IMR-90 (cell line): Measurements from ENCODE around the gene OR13C2. TPM values are rescaled to one million over a fixed set of nuclear protein-coding genes. Genes with fewer than 3 reads are reported as not detected.

Source experiments
- ATAC-seq: fragments of 200-7000 bp; cut with Tn5 transposase; 2 replicates; pipeline ENCODE4 v1.9.1; 2020; ENCODE audit warnings: low read depth, mild to moderate bottlenecking, moderate library complexity
- BruUV-seq: library from RNA; stranded (reverse); fragments of 400-500 nt; replicated peaks from 2 replicates; lab custom pipeline; 2021; lab: Mats Ljungman, UMichigan
- CTCF ChIA-PET: fragments of 300-600 bp; formaldehyde crosslinking; extraction: SDS; loops from one replicate; lab custom pipeline; 2021; ENCODE audit warnings: antibody characterized with exemption; lab: Yijun Ruan, JAX
- POLR2A ChIA-PET: fragments of 300-600 bp; sonication (Branson Sonifier 250); formaldehyde crosslinking; loops from one replicate; lab custom pipeline; 2022; ENCODE audit warnings: antibody characterized with exemption; ENCODE audit not compliant: unreplicated experiment; lab: Charles Lee
- DNase-seq: peaks from one replicate; pipeline ENCODE4 v3.0.0; 2013
- H2AFZ ChIP-seq: replicated peaks from 2 replicates; pipeline ENCODE3; 2013; ENCODE audit warnings: low read length, mild to moderate bottlenecking; ENCODE audit not compliant: poor library complexity
- H2AK5ac ChIP-seq: 2 replicates; pipeline ENCODE4 v1.6.1; 2013; ENCODE audit warnings: low read depth, low read length, inconsistent platforms
- H2AK9ac ChIP-seq: replicated peaks from 2 replicates; pipeline ENCODE3; 2013; ENCODE audit warnings: mild to moderate bottlenecking, low read depth, low read length, moderate library complexity; ENCODE audit not compliant: poor library complexity
- H2BK120ac ChIP-seq: 2 replicates; pipeline ENCODE4 v1.6.1; 2013; ENCODE audit warnings: low read depth, low read length, inconsistent platforms
- H2BK15ac ChIP-seq: 3 replicates; pipeline ENCODE4 v1.6.1; 2013; ENCODE audit warnings: low read depth, low read length, inconsistent platforms
- H2BK20ac ChIP-seq: 2 replicates; pipeline ENCODE4 v1.6.1; 2013; ENCODE audit warnings: low read depth, mild to moderate bottlenecking, inconsistent platforms, low read length, moderate library complexity
- H2BK5ac ChIP-seq: 2 replicates; pipeline ENCODE4 v1.6.1; 2013; ENCODE audit warnings: mild to moderate bottlenecking, low read depth, low read length, inconsistent platforms; ENCODE audit not compliant: poor library complexity, severe bottlenecking
- H3K14ac ChIP-seq: replicated peaks from 2 replicates; pipeline ENCODE4 v1.6.1; 2013; ENCODE audit warnings: low read depth, low read length, inconsistent platforms
- H3K18ac ChIP-seq: 2 replicates; pipeline ENCODE4 v1.6.1; 2013; ENCODE audit warnings: low read depth, low read length, control low read depth
- H3K23ac ChIP-seq: 2 replicates; pipeline ENCODE4 v1.6.1; 2013; ENCODE audit warnings: low read depth, low read length, inconsistent platforms
- H3K27ac ChIP-seq: 2 replicates; pipeline ENCODE4 v1.5.1; 2013; ENCODE audit warnings: mild to moderate bottlenecking, control low read depth, low read length; ENCODE audit not compliant: insufficient read depth
- H3K27me3 ChIP-seq: 2 replicates; pipeline ENCODE4 v1.6.1; 2013; ENCODE audit warnings: low read length; ENCODE audit not compliant: control insufficient read depth, insufficient read depth
- H3K36me3 ChIP-seq: 2 replicates; pipeline ENCODE4 v1.6.1; 2013; ENCODE audit warnings: low read length, mixed read lengths; ENCODE audit not compliant: control insufficient read depth, insufficient read depth
- H3K4ac ChIP-seq: 2 replicates; pipeline ENCODE4 v1.6.1; 2013; ENCODE audit warnings: low read depth, low read length, inconsistent platforms
- H3K4me1 ChIP-seq: 2 replicates; pipeline ENCODE4 v1.6.1; 2013; ENCODE audit warnings: low read length, mixed read lengths; ENCODE audit not compliant: control insufficient read depth, insufficient read depth
- H3K4me2 ChIP-seq: 2 replicates; pipeline ENCODE4 v1.6.1; 2013; ENCODE audit warnings: low read depth, mild to moderate bottlenecking, control low read depth, low read length, moderate library complexity
- H3K4me3 ChIP-seq: 2 replicates; pipeline ENCODE4 v1.5.1; 2013; ENCODE audit warnings: low read depth, mild to moderate bottlenecking, control low read depth, low read length, moderate library complexity; ENCODE audit not compliant: insufficient read depth
- H3K56ac ChIP-seq: 2 replicates; pipeline ENCODE4 v1.6.1; 2013; ENCODE audit warnings: low read length, inconsistent platforms; ENCODE audit not compliant: insufficient read depth; ENCODE audit errors: extremely low read depth
- H3K79me1 ChIP-seq, 2 experiments: 2 replicates each; pipeline ENCODE4 v1.6.1; 2013; ENCODE audit warnings: low read length in 2 of 2, inconsistent platforms in 1 of 2, low read depth in 1 of 2
- H3K9ac ChIP-seq: 2 replicates; pipeline ENCODE4 v1.6.1; 2013; ENCODE audit warnings: low read depth, low read length, control low read depth
- H3K9me1 ChIP-seq: 2 replicates; pipeline ENCODE4 v1.6.1; 2013; ENCODE audit warnings: low read length, inconsistent platforms; ENCODE audit not compliant: insufficient read depth
- H3K9me3 ChIP-seq: 2 replicates; pipeline ENCODE4 v1.6.1; 2013; ENCODE audit warnings: low read length; ENCODE audit not compliant: control insufficient read depth, insufficient read depth
- H4K20me1 ChIP-seq: 2 replicates; pipeline ENCODE4 v1.6.1; 2013; ENCODE audit warnings: low read length, inconsistent platforms; ENCODE audit not compliant: insufficient read depth
- H4K5ac ChIP-seq: 2 replicates; pipeline ENCODE4 v1.6.1; 2013; ENCODE audit warnings: mild to moderate bottlenecking, low read depth, low read length, control low read depth
- H4K8ac ChIP-seq, 2 experiments: 2 replicates each; pipeline ENCODE4 v1.6.1; 2013; ENCODE audit warnings: low read depth in 2 of 2, low read length in 2 of 2, control low read depth in 1 of 2, inconsistent platforms in 1 of 2
- H4K91ac ChIP-seq: 2 replicates; pipeline ENCODE4 v1.6.1; 2013; ENCODE audit warnings: low read depth, low read length, inconsistent platforms; ENCODE audit not compliant: insufficient read depth
- CEBPB ChIP-seq: IDR thresholded peaks from 2 replicates; pipeline ENCODE4 v1.6.1; 2012; ENCODE audit warnings: low read depth, low read length, improper control_type of control experiment
- CTCF ChIP-seq: conservative IDR thresholded peaks from 2 replicates; pipeline ENCODE4 v1.5.1; 2012; ENCODE audit warnings: mild to moderate bottlenecking, low read depth, low read length, improper control_type of control experiment
- FOS ChIP-seq: fragments of 150-350 bp; IDR thresholded peaks from 2 replicates; pipeline ENCODE4 v1.6.1; 2016; ENCODE audit warnings: low read depth, low read length
- MAZ ChIP-seq: IDR thresholded peaks from 2 replicates; pipeline ENCODE4 v1.6.1; 2012; ENCODE audit warnings: low read depth, mild to moderate bottlenecking, low read length, improper control_type of control experiment, moderate library complexity, borderline replicate concordance
- MXI1 ChIP-seq: IDR thresholded peaks from 2 replicates; pipeline ENCODE4 v1.6.1; 2012; ENCODE audit warnings: low read depth, mild to moderate bottlenecking, low read length, moderate library complexity, borderline replicate concordance
- RFX5 ChIP-seq: IDR thresholded peaks from 2 replicates; pipeline ENCODE4 v1.8.0; 2012; ENCODE audit warnings: low read depth, mild to moderate bottlenecking, low read length, moderate library complexity
- SMC3 ChIP-seq: fragments of 150-350 bp; IDR thresholded peaks from 2 replicates; pipeline ENCODE4 v1.6.1; 2016; ENCODE audit warnings: low read depth, mild to moderate bottlenecking, antibody characterized with exemption, low read length, moderate library complexity
- WGBS, 2 experiments: methylation state at CpG; one replicate each; pipeline versions ENCODE4 v1.1.5 to v1.1.7; 2013; ENCODE audit warnings: missing lambda C conversion rate in 2 of 2; ENCODE audit not compliant: insufficient read length in 1 of 2; ENCODE audit errors: extremely low coverage in 2 of 2; 5-methylcytosine and 5-hydroxymethylcytosine counted together
- dilution Hi-C: fragments of 300-500 bp; cut with HindIII; formaldehyde crosslinking; loops from one replicate; pipeline ENCODE4 v1.14.3; 2018; ENCODE audit warnings: low sequenced_read_pairs; ENCODE audit not compliant: unreplicated experiment
- in situ Hi-C: fragments of 300-500 bp; cut with MboI; formaldehyde crosslinking; loops from 3 replicates; pipeline ENCODE4 v1.14.3; 2019; ENCODE audit warnings: low sequenced_read_pairs, inconsistent platforms, mixed read lengths
- intact Hi-C: fragments of 100-400 bp; cut with micrococcal nuclease; formaldehyde crosslinking; loops from 2 replicates; pipeline ENCODE4 v1.10.0; 2022
- polyA plus RNA-seq, 3 experiments: library from polyadenylated mRNA; depleted of rRNA; stranded (reverse); fragments of >200 nt; gene quantifications; 2 replicates each; pipeline ENCODE4 v1.2.3, GENCODE V29; 2012; ENCODE audit warnings: low replicate concordance in 1 of 3
- total RNA-seq: library from RNA; depleted of rRNA; stranded (reverse); fragments of >200 nt; gene quantifications from 2 replicates; pipeline ENCODE4 v1.2.3, GENCODE V29; 2012

Gene OR13C2
- total and polyA plus RNA-seq, 2 of the 4 experiments (the other 2 are of a cell fraction), result not detected

GRCh38 chr9:104606152-104606551 lies 725 bp upstream of the OR13C2 start:
- Histone ChIP-seq H3K18ac (no peak overlapping the region), H3K9ac (no peak overlapping the region), H2BK120ac (no peak overlapping the region), H3K4me1 (no peaks in the 10 kb centered on the region), H3K9me1 (no peaks in the 10 kb centered on the region), H3K56ac (no peak overlapping the region), H2AK9ac (no peak overlapping the region), H3K4me3 (no peak overlapping the region), H3K36me3 (no peaks in the 10 kb centered on the region), H3K23ac (no peak overlapping the region), H4K20me1 (no peaks in the 10 kb centered on the region), H4K5ac (no peak overlapping the region), H3K79me1 (no peaks in the 10 kb centered on the region), H3K14ac (no peak overlapping the region), H2BK5ac (no peak overlapping the region), H3K27me3 (no peaks in the 10 kb centered on the region), H3K4me2 (no peak overlapping the region), H2BK20ac (no peak overlapping the region), H2AK5ac (no peak overlapping the region), H3K9me3 (0 out of 2 replicates have a peak, but pooled peaks cover 2% of the 10 kb centered on the region), H4K91ac (no peak overlapping the region), H3K27ac (no peak overlapping the region), H2BK15ac (no peak overlapping the region), H2AFZ (no peak overlapping the region), H4K8ac (no peak overlapping the region), H3K4ac (no peak overlapping the region)
- intact Hi-C loops, result no loop called here
- POLR2A ChIA-PET, result no interaction called here
- ATAC-seq, result no peak
- no CpG with 5 or more reads among the region's 2 CpGs for WGBS, 2 experiments
- CTCF ChIA-PET, result no interaction called here
- in situ Hi-C loops, result no loop called here
- BruUV-seq, result no TSS peak
- dilution Hi-C loops, result no loop called here
- no peak for DNase-seq
- TF ChIP-seq FOS, result no peak
- no peak for TF ChIP-seq SMC3
- no peak for TF ChIP-seq MAZ
- no peak for TF ChIP-seq MXI1
- no peak for TF ChIP-seq RFX5
- no peak for TF ChIP-seq CTCF
- TF ChIP-seq CEBPB, result no peak
